Nephron progenitor cell (in vitro differentiated cells): ENCODE data around the gene FRMD4A.

Experiments used
- DNase-seq: peaks from one replicate; pipeline ENCODE4 v3.0.0; 2021
- H3K27ac Mint-ChIP-seq: 2 replicates; pipeline ENCODE4 v1.8.0; 2021; ENCODE audit warnings: mild to moderate bottlenecking, moderate library complexity, mixed read lengths
- H3K27me3 Mint-ChIP-seq: 2 replicates; pipeline ENCODE4 v1.8.0; 2021; ENCODE audit warnings: mild to moderate bottlenecking, low read depth, mixed read lengths; ENCODE audit not compliant: poor library complexity
- H3K36me3 Mint-ChIP-seq: 2 replicates; pipeline ENCODE4 v1.8.0; 2021; ENCODE audit warnings: low read depth, mixed read lengths
- H3K4me1 Mint-ChIP-seq: 2 replicates; pipeline ENCODE4 v1.8.0; 2021; ENCODE audit warnings: mixed read lengths
- H3K4me3 Mint-ChIP-seq: 2 replicates; pipeline ENCODE4 v1.8.0; 2021; ENCODE audit warnings: mild to moderate bottlenecking, moderate library complexity, mixed read lengths
- H3K9me3 Mint-ChIP-seq: 2 replicates; pipeline ENCODE4 v1.8.0; 2021; ENCODE audit warnings: mild to moderate bottlenecking, moderate library complexity, mixed read lengths
- CTCF ChIP-seq: fragments of 200-600 bp; sonication (generic); IDR thresholded peaks from 2 replicates; pipeline ENCODE4 v1.5.0; 2021; ENCODE audit warnings: antibody characterized with exemption

Gene FRMD4A

DNA sequence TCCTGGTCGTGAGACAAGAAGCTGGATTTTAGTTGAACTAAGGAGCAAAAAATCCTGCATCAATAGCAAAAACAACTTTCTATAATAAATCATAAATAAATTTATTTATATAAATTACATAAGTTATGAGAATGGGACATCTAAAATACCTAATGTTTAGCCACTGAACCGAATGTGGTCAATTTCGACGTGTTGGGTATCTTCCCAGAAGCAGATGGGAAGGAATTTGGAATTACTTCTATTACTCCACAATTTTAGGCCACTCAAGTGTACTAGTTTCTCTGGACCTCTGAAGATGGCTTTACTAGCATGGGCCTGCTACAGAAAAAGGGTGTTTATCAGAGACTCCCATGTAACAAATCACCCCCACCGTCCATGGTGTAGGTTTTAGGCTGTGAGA, 572.0 kb downstream of the FRMD4A start:
- Mint-ChIP-seq H3K4me3 (peak overlapping the region; percentile 28), H3K36me3 (peaks cover 32% of the 10 kb centered on the region)

GRCh38 chr10:13758312-13758711, 572.4 kb downstream of the FRMD4A start:
- Mint-ChIP-seq H3K4me1 (peaks cover 74% of the 10 kb centered on the region), H3K36me3 (peaks cover 32% of the 10 kb centered on the region), H3K9me3 (no peaks in the 10 kb centered on the region), H3K4me3 (no peak overlapping the region), H3K27ac (peak overlapping the region; percentile 87), H3K27me3 (no peaks in the 10 kb centered on the region)
- TF ChIP-seq CTCF, result no peak
- DNase-seq, result peak; percentile 51

More for the DNA sequence above, 572.0 kb downstream of the FRMD4A start:
- DNase-seq, result no peak
- Mint-ChIP-seq H3K4me1 (peaks cover 74% of the 10 kb centered on the region), H3K27me3 (no peaks in the 10 kb centered on the region), H3K9me3 (no peaks in the 10 kb centered on the region), H3K27ac (peak overlapping the region; percentile 97)
- no peak for TF ChIP-seq CTCF

DNA sequence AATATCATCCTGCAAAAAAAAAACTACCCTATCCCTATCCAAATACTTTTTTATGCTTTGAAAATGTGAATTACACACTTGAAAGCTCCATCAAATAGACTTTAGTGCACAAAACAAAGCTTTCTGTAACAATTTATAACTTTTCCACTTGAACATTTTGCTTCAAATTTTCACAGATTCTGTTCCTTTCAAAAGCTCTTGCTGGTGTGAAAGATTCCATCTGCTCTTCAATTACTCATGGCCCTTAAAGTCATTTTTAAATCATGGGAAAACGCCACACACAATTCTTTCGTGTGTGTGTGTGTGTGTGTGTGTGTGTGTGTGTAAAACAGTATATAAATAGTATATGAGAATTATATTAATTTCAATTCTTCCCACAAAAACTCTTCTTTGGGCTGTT, 576.4 kb downstream of the FRMD4A start:
- no peak overlapping the region for H3K27ac Mint-ChIP-seq
- peaks cover 15% of the 10 kb centered on the region for H3K36me3 Mint-ChIP-seq
- H3K27me3 Mint-ChIP-seq, result no peaks in the 10 kb centered on the region
- no peak overlapping the region for H3K4me3 Mint-ChIP-seq
- peaks cover 84% of the 10 kb centered on the region for H3K4me1 Mint-ChIP-seq
- no peak for DNase-seq
- no peak for TF ChIP-seq CTCF
- no peaks in the 10 kb centered on the region for H3K9me3 Mint-ChIP-seq

GRCh38 chr10:13751191-13751764, 579.4 kb downstream of the FRMD4A start:
- H3K4me1 Mint-ChIP-seq, result peaks cover 77% of the 10 kb centered on the region
- H3K36me3 Mint-ChIP-seq, result peaks cover 23% of the 10 kb centered on the region
- H3K9me3 Mint-ChIP-seq, result no peaks in the 10 kb centered on the region
- no peak for TF ChIP-seq CTCF
- H3K27ac Mint-ChIP-seq, result peak overlapping the region; percentile 97
- no peak for DNase-seq
- no peak overlapping the region for H3K4me3 Mint-ChIP-seq
- no peaks in the 10 kb centered on the region for H3K27me3 Mint-ChIP-seq

GRCh38 chr10:13750299-13751190, 580.2 kb downstream of the FRMD4A start:
- no peak for DNase-seq
- Mint-ChIP-seq H3K4me3 (peak overlapping the region; percentile 43), H3K27ac (peak overlapping the region; percentile 97), H3K4me1 (peaks cover 77% of the 10 kb centered on the region), H3K9me3 (no peaks in the 10 kb centered on the region), H3K36me3 (peaks cover 23% of the 10 kb centered on the region), H3K27me3 (no peaks in the 10 kb centered on the region)
- no peak for TF ChIP-seq CTCF
